A673 (cell line): ENCODE results near the gene PACRG.

Experiments used
- CTCF ChIP-seq: fragments of 300-800, 200-600 bp; sonication (generic); conservative IDR thresholded peaks from 2 replicates; pipeline ENCODE4 v1.5.1; 2017; ENCODE audit warnings: low read depth, mild to moderate bottlenecking, antibody characterized with exemption, low read length, moderate library complexity, mixed read lengths
- EZH2 ChIP-seq: fragments of 200-600 bp; sonication (generic); IDR thresholded peaks from 2 replicates; pipeline ENCODE4 v1.6.1; 2017; ENCODE audit warnings: borderline replicate concordance, low read depth, mild to moderate bottlenecking, mixed read lengths, antibody characterized with exemption, low read length; ENCODE audit not compliant: poor library complexity, severe bottlenecking

DNA sequence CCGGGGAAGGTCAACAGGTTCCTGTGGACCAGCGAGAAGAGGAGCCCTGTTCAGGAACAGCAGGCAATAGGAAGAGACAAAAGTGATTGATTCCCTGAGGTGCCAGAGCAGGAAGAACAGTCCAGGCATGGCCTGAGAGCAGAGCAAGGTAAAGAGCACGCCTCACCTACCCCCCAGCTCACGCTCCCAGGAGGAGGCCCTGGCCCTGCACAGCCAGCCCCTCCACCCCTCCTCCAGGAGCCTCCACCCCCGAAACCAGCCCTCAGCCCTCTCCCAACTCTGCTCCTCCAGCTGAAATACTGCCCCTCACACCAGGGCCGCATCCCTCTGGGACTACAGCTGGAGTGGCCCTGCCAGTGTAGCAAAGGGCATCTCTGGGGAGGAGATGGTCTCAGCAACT lies 504.9 kb downstream of the PACRG start:
- no peak for TF ChIP-seq CTCF
- TF ChIP-seq EZH2 = no peak
